ENCODE results near the gene CLCN1.
"Not testable (repeated sequence)": the region's sequence is repeated elsewhere in the genome, so short reads cannot be mapped to it uniquely, and the experiment has no call there.

The CLCN1 gene

DNA sequence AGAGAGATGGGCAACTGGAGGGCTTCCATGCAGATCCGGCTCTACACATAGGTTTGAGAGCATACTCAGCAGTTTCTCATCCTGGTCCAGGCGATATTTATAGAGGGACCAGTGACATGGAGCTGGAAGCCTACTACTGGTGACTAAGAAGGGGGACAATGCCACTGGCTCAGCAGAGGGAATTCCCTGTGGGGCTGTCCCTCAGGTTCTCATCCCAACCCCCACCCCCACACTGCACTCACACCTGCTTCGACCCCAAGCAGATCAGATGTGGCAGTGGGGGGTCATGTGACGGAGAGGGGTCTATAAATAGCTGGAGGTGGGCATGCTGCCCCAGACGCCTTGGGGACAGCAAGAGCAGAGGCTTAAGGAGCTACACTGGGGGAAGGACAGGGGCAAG is at the start of gene CLCN1:
CLCN1 (plus strand) TSS at position 336 of the 400 bp plus-strand sequence. CDS start 102 bp downstream, outside the sequence.
- no peak for DNase-seq (ENCODE audit: low read depth, low spot score)

DNA sequence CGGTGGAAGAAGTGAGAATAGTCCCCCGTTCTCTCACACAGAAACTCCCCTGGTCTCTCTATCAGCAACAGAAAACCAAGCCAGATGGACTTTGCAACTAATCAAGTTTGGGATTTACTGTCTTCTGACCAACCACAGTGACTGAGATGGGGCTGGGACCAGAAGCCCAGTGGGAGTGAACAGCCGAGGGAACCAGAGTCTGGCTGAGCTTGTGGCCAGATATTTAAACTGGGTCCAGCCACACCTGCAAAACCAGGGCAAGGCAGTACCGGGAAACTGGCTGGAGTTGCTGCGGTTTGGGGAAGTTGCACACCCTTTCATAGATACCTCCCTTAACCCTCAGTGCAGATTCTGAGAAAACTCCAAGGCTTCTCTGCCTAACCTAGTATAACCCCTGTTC is 46.7 kb upstream of the CLCN1 start:
- no peak for DNase-seq (ENCODE audit: low read depth, low spot score)

DNA sequence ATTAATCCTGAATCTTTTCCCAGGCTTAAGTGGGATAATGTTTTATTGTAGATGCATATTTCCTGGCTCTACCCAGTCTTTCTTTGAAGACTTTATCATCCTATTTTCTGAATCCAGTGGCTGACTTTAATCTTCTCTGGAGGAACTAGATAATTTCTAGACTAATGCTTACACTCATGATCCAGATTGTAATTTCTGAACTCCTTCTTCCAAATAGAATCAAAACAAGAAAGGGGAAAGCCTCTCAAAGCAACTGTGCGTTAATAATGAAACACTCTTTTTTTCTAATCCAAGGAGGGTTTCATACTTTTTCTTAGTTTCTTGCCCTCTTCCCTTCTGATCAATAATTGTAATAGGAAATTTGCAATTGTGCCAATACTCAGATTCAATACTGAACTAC is 44.7 kb upstream of the CLCN1 start:
- no peak for DNase-seq (ENCODE audit: low read depth, low spot score)

DNA sequence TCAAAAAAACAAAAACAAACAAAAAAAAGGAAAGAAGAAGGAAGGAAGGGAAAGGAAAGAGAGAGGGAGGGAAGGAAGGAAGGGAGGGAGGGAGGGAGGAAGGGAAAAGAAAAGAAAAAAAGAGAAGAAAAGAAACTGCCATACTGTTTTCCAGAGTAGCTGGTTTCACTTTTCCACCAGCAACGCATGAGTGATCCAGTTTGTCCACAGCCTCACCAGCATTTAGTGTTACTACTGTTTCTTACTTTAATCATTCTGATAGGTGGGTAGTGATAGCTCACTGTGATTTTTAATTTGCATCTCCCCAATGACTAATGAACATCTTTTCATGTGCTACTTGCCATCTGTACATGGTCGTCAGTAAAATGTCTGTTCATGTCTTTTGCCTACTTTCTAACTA is 43.0 kb upstream of the CLCN1 start:
- DNase-seq (ENCODE audit: low read depth, low spot score): no peak

DNA sequence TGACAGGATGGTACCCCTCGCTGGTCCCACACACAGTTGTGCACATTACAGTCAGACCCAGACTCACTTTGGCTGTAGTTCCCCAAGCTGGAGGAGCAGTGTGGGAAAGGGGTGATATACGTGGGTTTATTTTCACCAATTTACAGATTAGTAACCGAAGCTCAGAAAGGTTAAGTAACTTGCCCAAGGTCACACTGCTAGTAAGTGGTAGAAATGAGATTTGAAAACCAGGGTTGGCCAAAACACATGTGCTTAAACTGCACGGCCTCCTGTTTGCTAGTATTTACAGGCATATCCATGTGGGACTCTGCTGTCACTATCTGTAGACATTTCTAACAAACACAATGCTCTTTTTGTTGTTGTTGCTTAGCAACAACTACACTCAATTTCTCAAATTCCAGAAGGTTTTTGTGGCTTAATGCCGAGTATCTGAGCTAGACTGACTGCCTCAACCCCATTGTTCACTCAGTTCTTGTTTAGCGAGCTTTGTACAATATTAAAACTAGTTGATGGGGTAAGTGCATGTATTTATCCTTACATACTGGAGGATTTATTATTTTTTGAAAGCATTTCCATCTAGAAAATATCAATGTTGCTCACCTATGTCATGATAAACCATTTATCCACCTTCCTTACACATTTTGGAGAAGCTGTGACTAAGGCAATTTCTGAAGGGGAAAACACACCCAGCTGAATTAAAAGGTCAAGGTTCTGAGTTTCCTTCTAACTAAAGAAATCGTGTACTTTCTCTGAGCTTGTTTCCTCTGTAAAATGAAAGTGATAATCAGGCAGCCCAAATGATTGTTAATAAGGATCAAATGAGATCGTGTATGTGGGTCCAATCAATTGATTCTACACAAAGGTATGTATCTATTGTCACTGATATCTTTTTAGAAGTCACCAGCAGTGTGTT is 36.5 kb upstream of the CLCN1 start:
- peak; percentile 12 for DNase-seq (ENCODE audit: low read depth, low spot score)

DNA sequence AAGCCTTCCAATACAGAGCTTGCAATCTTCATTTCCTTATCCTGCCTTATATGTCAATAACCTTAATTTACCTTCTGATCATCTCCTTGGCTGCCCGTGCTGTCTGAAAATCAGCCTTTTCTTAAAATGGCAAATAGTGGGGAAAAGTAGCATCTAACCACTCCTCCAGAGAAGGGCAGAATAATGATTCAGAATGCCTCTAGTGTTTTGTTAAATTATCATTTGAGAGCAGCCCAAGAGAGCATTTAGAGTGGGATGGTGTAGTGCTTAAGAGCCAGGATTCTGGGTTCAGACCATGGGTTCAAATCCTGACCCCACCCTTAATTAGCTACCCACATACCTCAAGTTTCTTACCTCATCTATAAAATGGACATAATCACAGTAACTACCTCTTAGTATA is 35.8 kb upstream of the CLCN1 start:
- DNase-seq (ENCODE audit: low read depth, low spot score): no peak

DNA sequence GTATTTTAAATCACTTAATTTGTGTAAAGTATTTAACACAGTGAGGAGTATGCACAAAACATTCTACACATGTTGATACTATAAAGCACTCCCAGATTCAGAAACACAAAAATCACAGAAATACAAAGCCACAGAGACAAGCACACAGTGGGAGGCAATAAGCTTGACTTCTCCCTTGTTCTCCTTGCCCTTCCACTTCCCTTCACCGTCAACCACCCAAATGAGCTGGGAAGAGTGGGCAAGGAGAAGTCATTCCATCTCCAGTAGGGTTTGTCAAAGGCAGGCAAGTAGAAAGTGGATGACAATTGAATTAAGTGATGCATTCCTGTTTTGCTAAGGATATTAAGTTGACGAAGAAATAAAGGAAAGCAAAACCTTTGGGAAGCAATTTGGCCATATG is 35.3 kb upstream of the CLCN1 start:
- no peak for DNase-seq (ENCODE audit: low read depth, low spot score)

DNA sequence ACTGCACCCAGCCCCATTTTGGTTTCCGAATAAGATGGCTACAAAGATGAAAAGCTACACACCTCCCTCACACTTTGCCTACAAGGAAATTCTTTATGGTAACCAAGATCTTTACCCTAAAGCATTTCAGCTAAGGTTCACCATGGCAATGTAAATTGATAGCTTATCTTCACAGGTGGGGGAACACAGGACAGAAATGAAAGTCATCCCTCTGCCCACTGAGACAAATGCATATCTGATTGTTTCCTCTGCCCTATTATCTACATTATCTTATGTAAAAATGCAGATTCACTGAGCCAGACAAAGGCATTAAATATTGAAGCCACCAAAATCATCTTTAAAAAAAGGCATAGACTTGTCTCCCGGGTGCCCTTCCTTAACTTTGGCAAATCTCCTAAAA is 34.4 kb upstream of the CLCN1 start:
- no peak for DNase-seq (ENCODE audit: low read depth, low spot score)

DNA sequence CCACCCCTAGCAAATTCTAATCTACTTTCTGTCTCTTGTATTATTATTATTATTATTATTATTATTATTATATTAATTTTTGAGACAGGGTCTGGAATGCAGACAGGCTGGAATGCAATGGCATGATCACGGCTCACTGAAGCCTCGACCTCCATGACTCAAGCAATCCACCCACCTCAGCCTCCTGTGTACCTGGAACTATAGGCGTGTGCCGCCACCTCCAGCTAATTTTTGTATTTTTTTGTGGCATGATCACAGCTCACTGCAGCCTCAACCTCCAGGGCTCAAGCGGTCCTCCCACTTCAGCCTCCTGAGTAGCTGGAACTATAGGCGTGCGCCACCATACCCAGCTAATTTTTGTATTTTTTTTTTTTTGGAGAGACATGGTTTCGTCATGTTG is 33.8 kb upstream of the CLCN1 start:
- DNase-seq (ENCODE audit: low read depth, low spot score): no peak

DNA sequence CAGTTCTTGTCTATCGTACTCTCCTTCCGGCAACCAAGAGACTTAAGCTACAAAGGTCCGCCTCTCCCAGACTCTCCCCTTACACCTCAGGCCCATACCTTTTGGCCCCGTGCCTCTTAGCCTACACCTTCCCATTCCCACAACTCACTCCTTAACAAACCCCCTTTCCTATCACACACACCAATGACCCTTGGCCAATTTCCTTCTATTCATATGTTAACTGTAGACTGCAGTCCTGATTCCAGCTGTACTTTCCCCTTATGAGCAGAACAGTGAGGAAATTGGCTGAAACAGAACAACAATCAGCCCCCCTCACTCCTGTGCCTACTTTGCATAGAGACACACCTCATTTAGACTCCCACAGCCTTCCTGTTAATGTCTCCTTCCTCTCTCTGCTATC is 32.5 kb upstream of the CLCN1 start:
- no peak for DNase-seq (ENCODE audit: low read depth, low spot score)

DNA sequence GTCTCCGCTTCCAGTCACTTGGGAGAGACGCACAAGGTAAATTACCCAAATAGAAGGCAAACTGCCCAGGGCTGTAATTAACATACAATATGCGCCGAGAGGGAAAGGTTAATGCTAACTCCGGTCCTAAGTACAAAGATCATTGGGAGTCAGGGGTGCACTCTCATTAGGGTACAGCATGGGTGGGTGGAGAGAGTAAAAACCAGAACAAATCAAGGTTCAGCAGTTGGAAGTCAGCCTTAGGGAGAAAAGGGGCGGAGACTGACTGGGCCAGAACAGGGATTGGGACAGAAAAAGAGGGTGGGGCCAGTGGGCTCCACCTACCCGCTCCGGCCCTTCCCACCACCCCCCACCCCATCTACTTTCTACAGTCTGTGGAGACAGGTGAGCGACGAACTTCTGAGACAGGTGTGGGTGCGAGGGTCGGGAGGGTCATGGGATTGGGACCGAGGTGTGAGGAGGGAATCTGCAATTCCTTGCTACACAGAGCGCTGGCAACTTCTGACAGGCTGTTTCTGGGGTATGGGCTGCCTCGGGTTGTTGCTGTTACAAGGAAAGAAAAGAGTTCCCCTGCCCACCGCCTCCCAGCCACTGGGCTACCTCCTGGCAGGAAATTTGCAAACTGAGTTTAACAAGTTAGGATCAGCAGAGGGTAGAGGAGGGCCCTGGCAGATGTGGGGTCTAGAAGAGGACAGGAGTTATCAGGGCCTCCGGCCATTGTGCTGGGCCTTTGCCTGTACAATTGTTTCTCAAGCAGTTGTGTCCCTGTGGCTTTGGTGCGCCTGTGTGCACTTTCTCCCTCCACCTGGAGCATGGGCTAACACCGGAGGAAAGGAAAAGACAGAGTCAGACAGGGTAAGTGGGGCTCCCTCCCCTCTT is 31.1 kb upstream of the CLCN1 start, which contains the start of gene TMEM139:
TMEM139 (plus strand) TSS at position 368 of the 879 bp plus-strand sequence. CDS start 1,000 bp downstream, outside the sequence.
- no peak for DNase-seq (ENCODE audit: low read depth, low spot score)

DNA sequence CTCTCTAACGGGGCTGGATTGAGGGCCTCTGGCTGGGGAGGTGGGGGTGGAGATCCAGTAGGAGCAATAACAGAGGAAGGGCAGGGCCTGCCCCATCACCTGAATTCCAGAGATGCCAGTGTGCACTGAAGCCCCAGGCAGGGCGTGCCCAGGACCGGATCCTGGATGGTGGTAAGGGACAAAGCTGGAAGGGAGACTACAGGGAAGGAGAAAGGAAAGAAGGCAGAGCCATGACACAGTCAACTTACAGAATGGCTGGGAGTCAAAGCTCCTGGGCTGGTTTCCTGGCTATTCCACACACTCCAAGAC is 30.5 kb upstream of the CLCN1 start:
- DNase-seq (ENCODE audit: low read depth, low spot score): no peak

DNA sequence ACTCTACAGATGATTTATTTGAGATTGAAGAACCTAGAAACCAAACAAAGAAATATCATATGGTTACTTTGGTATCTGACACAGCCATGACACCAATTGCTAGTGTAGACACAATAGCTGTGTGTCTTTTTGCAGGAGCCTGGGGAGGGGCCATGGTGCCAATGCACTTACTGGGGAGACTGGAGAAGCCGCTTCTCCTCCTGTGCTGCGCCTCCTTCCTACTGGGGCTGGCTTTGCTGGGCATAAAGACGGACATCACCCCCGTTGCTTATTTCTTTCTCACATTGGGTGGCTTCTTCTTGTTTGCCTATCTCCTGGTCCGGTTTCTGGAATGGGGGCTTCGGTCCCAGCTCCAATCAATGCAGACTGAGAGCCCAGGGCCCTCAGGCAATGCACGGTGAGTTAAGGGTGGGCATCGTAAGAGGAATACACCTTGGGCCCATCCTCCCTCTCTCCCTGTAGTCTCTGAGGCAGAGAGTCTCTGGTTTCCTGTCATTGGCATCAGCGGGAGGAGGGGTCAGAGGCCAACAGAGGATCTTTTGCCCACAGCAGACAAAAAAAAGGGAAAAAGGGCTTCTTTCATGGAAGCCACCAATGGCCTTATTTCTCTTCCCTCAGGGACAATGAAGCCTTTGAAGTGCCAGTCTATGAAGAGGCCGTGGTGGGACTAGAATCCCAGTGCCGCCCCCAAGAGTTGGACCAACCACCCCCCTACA is 29.9 kb upstream of the CLCN1 start:
- no peak for DNase-seq (ENCODE audit: low read depth, low spot score)

DNA sequence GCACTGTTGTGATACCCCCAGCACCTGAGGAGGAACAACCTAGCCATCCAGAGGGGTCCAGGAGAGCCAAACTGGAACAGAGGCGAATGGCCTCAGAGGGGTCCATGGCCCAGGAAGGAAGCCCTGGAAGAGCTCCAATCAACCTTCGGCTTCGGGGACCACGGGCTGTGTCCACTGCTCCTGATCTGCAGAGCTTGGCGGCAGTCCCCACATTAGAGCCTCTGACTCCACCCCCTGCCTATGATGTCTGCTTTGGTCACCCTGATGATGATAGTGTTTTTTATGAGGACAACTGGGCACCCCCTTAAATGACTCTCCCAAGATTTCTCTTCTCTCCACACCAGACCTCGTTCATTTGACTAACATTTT is 29.4 kb upstream of the CLCN1 start:
- DNase-seq (ENCODE audit: low read depth, low spot score): no peak

DNA sequence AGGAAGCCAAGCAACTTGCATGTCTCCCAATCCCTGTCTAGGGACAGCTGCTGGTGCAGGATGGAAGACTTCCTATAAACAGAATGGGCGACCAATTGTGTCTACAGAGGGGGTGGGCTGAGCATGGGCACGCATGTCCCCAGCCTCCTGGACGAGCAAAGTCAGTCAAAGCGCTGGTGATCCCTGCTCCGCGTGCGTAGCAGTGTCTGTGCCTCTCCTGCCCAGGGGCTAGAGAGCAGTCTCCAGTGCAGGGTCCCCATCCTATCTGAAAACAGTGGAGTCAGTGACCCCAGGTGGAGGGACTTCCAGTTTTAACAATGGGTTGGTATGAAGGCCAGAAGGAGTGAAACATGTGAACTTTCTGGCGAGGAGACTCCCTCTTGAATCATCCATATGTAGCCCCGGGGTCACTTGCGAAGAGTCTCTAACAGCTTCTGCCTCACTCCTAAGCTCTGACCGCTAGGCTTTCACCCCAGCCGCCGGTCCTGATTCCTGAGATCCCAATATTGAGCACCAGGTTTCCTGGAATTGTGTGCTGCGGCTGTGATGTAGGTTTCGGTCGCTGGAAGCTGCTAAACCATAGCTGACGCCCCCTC is 28.5 kb upstream of the CLCN1 start:
- no peak for DNase-seq (ENCODE audit: low read depth, low spot score)

DNA sequence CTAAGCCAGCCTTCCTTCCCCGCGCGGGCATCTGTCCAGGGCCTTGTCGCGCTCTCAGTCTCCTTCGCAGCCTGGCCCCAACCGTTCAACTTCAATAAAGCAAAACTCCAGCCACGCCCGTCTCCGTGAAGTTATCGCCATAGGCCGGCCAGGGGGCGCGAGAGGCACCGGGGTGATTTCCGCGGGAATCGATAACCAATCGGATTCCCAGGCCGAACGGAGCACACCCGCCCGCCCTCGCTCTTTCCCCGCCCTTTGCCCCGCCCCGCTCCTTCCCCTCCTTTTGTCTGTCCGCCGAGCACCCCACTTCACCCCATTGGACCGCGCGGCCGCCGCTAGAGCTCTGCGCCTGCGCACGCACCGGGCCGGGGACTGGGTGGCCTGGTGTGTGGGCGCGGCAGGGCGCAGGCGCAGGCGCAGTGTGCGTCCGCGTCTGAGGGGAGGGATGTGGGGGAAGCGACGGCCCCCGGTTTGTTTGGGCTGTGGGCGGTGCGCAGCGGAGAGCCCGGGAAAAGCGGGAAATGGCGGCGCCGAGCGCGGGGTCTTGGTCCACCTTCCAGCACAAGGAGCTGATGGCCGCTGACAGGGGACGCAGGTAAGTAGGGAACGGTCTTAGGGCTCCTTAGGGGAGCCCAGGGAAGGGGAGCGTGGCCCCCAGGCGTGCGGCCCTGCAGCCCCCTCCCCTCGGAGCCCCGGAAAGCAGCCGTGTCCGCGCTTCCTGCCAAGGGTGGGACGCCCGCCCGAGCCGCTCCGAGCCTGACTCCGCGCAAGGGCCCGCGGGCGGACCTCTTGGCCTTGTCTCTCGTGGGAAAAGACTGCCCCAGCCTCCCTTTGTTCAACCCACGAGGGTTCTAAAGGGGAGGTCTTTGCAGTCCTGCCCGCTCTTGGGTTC is 27.7 kb upstream of the CLCN1 start, which contains the start of gene CASP2:
CASP2 (plus strand) TSS at position 417 of the 892 bp plus-strand sequence; CDS start at position 522, 105 bp downstream.
- peak; percentile 93 for DNase-seq (ENCODE audit: low read depth, low spot score)

DNA sequence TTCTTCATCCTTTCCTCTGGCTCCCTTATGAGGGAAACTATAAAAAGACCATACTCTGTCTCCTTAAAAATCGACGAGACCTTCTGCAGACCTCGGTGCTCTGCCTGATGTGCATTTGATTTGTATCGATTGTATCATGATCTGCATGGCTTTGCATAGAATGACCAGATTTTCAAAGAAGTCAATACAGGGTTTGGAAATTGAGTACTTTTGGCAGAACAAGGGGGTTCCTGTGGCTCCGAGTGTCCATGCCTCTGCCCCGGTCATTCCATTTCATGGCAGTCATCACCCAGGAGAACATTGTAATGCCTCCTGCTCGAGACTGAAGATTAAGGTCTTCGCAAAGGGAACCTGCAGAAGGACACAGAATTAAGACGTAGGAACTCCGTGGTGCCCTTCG is 27.1 kb upstream of the CLCN1 start:
- DNase-seq (ENCODE audit: low read depth, low spot score): peak; percentile 9

DNA sequence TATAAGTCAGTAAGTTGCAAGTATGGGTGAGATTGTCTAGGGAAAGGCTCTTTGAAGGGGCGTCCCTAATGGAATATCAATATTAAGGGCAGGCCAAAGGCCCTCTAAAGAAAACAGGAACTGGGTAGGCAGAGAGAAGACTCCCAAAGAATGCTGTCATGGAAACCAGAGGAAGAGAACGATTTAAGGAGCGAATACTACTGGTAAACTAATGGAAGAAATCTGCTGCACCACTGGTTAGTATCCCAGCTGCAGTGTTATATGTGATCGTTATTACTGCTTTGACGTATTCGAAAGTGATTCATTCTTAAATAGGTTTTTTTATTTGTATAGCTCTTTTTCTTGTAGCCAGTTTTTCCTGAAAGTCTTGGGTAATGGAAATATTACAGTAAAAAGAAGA is 26.5 kb upstream of the CLCN1 start:
- DNase-seq (ENCODE audit: low read depth, low spot score): no peak

DNA sequence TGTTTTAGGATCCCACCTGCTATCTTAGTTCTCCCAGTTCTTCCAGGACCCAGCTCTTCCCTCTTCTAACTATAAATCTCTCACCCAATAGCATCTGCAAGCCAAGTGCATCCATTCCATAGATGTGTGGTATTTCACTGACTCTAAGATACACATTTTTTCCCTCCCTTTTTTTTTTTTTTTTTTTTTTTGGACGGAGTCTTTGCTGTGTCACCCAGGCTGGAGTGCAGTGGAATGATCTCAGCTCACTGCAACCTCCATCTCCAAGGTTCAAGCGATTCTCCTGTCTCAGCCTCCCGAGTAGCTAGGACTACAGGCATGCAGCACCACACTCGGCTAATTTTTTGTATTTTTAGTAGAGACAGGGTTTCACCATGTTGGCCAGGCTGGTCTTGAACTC is 26.0 kb upstream of the CLCN1 start:
- not testable (repeated sequence) for DNase-seq (ENCODE audit: low read depth, low spot score)

DNA sequence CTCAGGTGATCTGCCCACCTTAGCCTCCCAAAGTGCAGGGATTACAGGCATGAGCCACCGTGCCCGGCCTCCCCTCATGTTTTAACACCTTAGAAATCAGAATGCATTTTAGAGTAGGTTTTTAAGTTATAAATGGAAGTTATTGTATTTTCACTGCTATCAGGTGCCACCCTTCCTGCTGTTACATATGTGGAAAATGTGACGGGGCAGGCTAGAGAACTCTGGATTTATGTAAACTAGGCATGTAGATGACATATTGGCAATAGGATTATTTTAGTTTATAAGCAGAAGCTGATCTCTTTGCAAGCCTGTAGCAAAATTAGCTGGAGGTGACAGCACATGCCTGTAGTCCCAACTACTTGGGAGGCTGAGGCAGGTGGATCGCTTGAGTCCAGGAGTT is 25.6 kb upstream of the CLCN1 start:
- no peak for DNase-seq (ENCODE audit: low read depth, low spot score)

DNA sequence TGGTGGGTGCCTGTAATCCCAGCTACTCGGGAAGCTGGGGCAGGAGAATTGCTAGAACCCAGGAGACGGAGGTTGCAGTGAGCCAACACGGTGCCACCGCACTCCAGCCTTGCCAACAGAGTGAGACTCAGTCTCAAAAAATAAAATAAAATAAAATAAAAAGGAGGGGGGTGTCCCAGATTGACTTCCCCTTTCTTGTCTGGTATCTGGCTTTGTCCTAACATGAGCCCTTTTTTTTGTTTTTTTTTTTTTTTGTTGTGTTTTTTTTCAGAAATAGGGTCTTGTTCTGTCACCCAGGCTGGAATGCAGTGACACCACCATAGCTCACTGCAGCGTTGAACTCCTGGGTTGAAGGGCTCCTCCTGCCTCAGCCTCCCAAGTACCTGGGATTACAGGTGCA is 23.0 kb upstream of the CLCN1 start:
- DNase-seq (ENCODE audit: low read depth, low spot score): no peak
